GM19023 (cell line): Measurements from ENCODE around the gene HFE.
"Not testable (repeated sequence)": the region's sequence is repeated elsewhere in the genome, so short reads cannot be mapped to it uniquely, and the experiment has no call there.

Experiments
- ATAC-seq: cut with Tn5 transposase; IDR thresholded peaks from one replicate; pipeline ENCODE4 v1.9.1; 2021; ENCODE audit warnings: mild to moderate bottlenecking, moderate library complexity; ENCODE audit not compliant: unreplicated experiment

Gene HFE

GRCh38 chr6:26105842-26106241, 18.6 kb downstream of the HFE start:
- ATAC-seq: no peak

- no peak for ATAC-seq
These were observed 20.7 kb downstream of the HFE start for GRCh38 chr6:26107935-26108334.

- ATAC-seq: no peak
These were observed 22.5 kb downstream of the HFE start for GRCh38 chr6:26109772-26110171.

- ATAC-seq: no peak
These were observed 26.3 kb downstream of the HFE start for GRCh38 chr6:26113570-26113969.

- no peak for ATAC-seq
These were observed 28.0 kb downstream of the HFE start for GRCh38 chr6:26115226-26115625.

- ATAC-seq: no peak
These were observed 29.0 kb downstream of the HFE start for GRCh38 chr6:26116267-26116666.

- no peak for ATAC-seq
These were observed 31.8 kb downstream of the HFE start for GRCh38 chr6:26118999-26119398.

- ATAC-seq: not testable (repeated sequence)
These were observed 32.9 kb downstream of the HFE start for GRCh38 chr6:26120115-26120514.

- ATAC-seq: no peak
These were observed 33.5 kb downstream of the HFE start for GRCh38 chr6:26120807-26121140.

GRCh38 chr6:26121141-26122004, 34.1 kb downstream of the HFE start:
- ATAC-seq: no peak

- ATAC-seq: no peak
These were observed 34.8 kb downstream of the HFE start for GRCh38 chr6:26122005-26122388.

- ATAC-seq: no peak
These were observed 35.2 kb downstream of the HFE start for GRCh38 chr6:26122402-26122792.

GRCh38 chr6:26122793-26123674, 35.8 kb downstream of the HFE start:
- ATAC-seq: peak; percentile 52

GRCh38 chr6:26123675-26123946, 36.4 kb downstream of the HFE start:
- no peak for ATAC-seq

GRCh38 chr6:26123947-26124780, 36.9 kb downstream of the HFE start:
- peak; percentile 67 for ATAC-seq

GRCh38 chr6:26124781-26125685, 37.8 kb downstream of the HFE start:
- ATAC-seq: no peak

GRCh38 chr6:26126394-26127235, 39.4 kb downstream of the HFE start:
- no peak for ATAC-seq

- no peak for ATAC-seq
These were observed 41.0 kb downstream of the HFE start for GRCh38 chr6:26128013-26128771.

GRCh38 chr6:26129656-26130055, 42.4 kb downstream of the HFE start:
- no peak for ATAC-seq
